GM19099 (cell line): ENCODE results near the gene AGER.

Experiments
- POLR2A ChIP-seq: IDR thresholded peaks from 3 replicates; pipeline ENCODE4 v1.6.1; 2011; ENCODE audit warnings: low read depth; ENCODE audit not compliant: insufficient read length; ENCODE audit errors: extremely low read depth

AGER gene

DNA sequence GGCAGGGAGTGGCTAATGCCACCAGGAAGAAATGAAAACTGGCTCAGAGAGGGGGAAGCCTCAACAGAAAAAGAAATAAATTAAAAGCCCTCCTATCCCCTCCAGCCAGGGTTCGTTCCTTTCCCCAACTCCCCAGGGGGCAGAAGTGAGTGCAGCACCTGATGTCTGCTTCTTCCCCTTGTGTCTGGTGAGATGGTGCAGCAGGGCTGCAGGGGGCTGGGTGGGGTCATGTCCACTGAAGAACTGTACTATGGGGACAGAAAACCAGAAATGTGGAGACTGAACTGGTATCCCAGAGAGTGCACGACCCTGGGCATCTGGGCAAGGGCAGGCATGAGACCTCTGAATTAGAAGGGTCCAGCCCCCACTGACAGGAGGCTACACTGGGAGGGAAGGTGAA is 15.7 kb downstream of the AGER start:
- TF ChIP-seq POLR2A, result no peak

DNA sequence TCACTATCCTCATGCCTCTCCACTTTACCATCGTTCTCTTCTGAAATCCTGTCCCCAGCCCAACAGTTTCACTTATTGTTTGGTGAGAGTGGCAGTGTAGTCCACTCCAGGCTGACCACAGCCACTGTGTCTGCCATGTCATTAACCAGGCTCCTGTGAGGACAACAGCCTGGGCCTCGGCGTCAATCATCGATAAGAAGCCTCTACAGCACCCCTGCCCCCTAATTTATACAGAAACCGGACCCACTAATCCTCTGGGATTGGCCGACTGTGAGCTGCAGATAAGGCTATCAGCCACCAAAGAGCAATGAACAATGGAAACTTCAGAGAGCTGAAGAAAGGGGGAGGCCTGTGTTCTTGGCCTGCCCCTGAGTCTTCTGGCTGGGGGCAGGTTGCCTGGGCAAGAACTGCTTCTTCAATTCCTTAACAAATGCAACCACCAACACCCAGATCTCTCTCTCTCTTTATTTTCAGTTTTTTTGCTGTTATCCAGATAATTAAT is 16.2 kb downstream of the AGER start:
- TF ChIP-seq POLR2A, result no peak

DNA sequence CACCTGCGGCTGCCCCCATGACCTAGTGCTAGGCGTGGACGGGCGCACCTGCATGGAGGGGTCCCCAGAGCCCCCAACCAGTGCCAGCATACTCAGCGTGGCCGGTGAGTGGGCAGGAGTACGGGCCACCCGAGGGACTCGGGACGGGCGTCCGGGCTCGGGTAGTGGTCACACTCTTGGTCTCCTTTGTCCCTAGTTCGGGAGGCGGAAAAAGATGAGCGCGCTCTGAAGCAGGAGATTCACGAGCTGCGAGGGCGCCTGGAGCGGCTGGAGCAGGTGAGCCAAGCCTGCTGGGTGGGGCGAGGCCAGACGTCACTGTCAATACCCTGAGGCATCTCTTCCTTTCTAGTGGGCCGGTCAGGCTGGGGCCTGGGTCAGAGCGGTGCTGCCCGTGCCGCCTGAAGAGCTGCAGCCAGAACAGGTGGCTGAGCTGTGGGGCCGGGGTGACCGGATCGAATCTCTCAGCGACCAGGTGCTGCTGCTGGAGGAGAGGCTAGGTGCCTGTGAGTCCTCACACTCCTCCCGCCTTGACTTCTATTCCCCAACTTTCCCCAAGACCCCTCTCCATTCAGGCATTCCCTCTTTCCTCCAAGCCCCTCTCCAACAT is 16.8 kb downstream of the AGER start:
- no peak for TF ChIP-seq POLR2A

DNA sequence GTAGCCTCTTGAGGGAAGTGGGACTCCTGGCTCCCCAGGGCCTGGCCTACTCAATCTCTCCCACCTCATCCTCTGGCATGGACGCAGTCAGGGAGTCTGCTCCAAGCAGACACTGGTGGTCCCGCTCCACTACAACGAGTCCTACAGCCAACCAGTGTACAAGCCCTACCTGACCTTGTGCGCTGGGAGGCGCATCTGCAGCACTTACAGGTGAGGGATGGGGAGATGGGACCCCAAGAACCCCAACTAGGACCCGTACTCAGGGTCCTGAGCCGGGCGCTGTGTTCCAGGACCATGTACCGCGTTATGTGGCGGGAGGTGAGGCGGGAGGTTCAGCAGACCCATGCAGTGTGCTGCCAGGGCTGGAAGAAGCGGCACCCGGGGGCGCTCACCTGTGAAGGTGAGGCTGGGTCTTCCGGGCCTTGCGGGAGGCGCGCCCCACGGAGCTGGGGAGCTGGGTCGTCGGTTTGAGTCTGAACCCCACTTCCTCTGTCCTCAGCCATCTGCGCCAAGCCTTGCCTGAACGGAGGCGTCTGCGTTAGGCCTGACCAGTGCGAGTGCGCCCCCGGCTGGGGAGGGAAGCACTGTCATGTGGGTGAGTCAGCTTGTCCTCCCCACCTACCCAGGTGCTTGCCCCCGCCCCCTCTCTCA is 17.5 kb downstream of the AGER start:
- no peak for TF ChIP-seq POLR2A

DNA sequence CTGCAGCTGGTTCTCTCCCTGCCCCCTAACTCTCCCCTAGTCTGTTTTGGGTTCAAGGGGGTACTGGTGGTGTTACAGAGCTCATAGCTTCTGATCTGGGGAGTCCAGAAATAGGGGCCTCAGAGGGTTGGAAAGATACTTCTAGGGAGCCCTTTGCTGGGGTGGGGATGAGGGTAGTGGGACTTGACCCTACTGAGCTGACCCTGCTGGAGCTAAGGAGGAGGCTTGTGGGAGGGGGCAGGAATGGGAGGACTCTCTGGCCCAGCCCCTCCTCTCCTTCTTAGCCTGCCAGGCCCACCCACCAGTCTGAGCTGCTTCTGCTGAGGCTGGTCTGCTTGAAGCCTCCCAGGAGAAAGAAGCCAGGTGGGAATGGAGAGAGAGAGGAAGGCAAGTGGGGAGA is 19.8 kb downstream of the AGER start, which contains the start of gene EGFL8:
TSS of gene EGFL8 (plus strand) at position 301 of the 400 bp plus-strand sequence. CDS start 1,571 bp downstream, outside the sequence.
- TF ChIP-seq POLR2A, result no peak

DNA sequence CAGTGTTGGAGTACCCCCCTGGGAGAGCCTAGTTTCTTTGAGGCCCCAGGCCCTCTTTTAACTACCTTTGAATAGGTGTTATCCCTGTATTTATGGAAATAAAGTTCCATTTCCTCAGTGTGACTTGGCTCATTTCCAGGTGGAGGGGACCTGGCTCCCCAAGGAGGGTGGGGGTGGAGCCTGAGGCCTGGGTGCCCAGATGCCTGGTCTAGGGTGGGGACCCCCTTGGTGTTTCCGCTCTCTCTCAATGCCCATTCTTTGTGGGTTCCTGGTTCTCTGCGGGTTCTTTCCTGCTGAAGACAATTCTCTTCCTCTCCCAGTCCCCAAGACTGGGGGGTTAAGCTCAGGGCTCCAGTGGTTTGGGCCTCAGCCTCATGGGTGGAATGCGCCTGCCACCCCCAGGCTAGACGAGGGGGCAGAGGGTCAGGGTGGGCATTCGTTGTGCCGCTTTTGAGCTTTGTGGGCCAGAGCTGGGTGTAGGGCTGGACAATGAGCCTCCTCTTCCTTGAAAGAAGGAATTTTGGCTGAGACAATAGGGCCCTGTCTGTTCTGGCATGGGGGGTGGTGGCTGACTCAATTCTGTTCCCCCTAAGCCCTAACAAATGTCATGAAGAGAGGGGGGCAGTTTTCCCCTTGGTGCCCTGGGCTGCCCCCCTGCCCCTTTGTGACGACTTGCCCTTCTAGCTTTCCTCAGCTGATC is 20.3 kb downstream of the AGER start:
- TF ChIP-seq POLR2A, result no peak

DNA sequence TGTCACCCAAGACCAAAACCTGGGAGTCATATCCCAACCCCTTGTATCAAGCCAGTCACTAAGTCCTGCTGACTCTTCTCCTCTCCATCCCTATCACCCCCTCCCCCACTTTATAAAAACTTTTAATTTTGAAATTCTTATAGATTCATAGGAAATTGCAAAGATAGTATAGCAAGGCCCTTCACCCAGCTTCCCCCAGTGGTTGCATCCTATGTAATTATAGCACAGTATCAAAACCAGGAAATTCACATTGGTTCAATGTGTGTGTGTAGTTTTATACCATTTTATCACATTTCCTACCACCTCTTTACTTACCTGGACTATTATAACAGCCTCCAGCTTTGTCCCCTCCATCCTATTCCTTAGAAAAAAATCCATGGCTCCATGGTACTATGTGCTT is 26.0 kb downstream of the AGER start:
- TF ChIP-seq POLR2A, result no peak

DNA sequence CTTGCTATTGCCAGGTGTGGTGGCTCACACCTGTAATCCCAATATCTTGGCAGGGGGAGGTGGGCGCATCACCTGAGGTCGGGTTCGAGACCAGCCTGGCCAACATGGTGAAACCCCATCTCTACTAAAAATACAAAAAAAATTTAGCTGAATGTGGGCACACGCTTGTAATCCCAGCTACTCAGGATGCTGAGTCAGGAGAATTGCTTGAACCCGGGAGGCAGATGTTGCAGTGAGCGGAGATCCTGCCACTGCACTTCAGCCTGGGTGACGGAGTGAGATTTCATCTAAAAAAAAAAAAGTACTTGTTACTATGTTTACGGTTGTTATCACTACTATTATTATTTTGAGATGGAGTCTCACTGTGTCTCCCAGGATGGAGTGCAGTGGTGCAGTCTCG is 27.2 kb downstream of the AGER start:
- TF ChIP-seq POLR2A, result no peak

DNA sequence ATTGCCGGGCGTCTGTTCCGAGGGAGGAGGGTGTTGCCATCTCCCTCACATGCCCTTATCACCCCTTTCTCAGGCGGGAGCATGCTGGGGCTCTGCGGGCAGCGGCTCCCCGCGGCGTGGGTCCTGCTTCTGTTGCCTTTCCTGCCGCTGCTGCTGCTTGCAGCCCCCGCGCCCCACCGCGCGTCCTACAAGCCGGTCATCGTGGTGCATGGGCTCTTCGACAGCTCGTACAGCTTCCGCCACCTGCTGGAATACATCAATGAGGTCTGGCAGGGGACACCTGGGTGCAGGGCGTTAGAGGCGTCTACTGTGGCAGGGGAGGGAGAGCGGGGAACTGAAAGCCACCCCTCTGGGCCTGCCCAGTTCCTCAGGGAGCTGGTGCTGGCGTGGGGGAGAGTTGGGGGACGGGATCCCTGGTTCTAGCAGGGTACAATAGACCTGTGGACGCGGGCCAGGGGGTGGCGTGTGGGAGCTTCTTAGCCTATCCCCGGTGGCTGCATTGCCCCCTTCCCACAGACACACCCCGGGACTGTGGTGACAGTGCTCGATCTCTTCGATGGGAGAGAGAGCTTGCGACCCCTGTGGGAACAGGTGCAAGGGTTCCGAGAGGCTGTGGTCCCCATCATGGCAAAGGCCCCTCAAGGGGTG is 29.4 kb downstream of the AGER start:
- TF ChIP-seq POLR2A, result no peak

DNA sequence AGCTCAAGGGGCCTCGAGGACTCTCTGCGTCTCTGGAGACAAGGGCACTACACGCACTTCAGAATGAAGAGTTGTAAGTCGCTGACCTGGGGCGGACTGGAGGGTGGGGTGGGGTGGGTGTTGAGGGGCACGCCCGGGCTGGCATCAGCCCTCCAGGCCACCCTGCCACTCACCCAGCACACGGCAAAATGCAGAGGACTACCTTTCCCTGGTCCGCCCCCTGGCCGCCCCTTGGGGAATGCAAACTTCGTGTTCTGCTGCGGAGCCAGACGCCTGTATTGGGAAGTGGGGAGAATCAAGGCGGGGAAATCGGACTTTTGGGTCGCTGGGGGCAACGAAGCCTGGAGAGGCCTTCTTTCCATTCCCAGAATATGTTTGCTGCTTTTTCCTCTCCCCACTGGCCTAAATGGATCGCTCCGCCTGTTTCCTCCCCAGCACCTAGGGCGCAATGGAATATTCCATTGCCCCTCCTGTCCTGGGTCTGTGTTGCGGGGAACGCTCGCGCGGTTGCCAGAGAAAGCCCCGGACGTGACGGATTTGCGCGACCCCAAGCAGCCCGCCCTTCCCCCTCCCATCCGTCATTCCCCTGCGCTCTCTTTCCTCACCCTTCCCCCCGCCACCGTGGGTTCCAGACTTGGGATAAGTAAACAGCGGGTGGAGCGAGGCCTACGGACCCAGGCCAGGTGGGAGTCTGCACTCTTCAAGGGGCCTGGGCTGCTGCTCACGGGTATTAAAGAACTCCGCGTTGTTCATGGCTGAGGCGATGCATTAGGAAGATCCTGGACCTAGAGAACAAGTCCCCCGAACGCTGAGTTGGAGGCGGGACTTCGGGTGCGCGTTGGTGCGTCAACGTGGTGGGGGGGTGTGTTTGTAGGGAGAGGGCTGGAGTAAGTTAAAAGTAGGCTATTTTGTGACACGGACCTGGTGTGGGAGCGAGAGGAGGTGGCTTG is 30.2 kb downstream of the AGER start, which contains the start of gene PPT2:
TSS of gene PPT2 (plus strand) at position 578 of the 950 bp plus-strand sequence. CDS start 454 bp downstream, outside the sequence.
- no peak for TF ChIP-seq POLR2A

DNA sequence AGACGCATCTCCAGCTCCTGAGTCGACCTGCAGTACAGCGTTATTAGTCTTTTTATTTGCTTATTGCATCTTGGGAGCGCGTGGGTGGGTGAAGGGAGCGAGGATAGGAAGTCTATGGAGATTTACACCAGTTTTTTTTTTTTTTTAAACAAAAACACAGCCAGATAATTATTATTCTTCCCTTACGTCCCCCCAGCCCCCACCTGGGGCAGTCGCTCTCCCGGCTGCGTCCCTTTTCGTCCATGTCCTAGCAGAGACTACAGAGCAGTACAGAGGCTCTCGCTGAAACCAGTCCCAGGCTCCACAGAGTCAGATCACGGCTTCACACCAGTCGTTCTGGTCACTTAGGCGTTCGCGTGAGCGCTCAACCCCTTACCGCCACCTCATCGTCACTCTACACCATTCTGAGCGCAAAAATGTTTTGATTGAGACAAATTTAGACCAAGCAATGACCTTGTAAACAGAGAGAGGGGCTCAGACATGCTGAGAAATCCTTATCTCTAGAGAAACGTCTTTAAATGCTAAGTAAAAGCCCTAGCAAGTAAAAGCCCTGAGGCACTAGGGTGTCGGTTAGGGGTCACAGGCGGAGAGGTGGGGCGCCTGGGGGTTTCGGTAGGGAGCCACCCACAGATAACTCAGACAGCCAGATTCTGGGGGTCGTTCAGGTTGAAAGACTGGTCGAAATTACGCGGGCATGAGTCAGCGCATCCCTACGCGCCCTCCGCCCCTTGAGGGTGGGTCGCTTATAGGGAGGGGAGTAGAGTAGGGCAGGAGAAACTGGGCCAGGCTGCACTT is 31.1 kb downstream of the AGER start:
- TF ChIP-seq POLR2A, result no peak

DNA sequence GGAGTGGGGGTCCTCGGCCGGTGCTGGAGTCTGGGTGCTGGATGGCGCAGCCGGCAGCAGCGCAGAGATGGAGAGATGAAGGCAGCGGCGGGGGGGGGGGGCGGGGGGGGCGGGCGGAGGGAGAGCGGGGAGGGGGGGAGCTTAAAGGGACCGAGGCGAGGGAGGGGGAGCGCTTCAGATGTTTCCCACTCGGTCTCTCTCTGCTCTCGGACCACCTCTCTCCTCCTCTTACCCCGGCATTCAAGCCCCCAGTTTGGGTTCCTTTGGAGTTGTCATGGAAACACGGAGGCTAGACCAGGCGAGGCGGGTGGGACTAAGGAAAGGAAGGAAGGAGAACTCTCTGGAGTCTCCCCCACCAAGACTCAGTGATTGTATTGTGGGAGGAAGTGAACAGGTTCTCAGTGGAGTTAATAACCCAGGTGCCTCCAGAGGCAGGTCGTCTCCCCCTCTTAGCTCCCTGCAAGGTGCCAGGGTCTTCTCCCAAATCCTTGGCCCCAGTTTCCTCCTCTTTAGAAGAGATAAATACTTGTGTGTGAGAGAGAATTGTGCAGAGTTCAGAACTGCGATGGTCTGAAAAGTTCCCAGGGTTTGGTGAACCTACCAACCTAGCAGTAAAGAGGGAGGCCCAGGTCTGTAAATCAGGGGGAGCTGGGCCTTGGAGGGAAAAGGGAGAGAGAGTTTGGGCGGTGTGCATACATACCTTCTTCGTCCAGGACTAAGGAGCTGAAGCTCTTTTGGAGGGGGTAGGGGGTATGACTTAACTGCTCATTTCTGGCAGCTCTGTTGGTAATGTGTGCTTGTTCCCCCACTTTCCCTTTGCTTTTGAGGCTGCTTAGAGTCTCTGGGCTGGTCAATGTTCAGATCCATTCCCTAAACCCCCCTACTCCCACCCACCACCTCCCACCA is 31.9 kb downstream of the AGER start, which contains the start of gene PRRT1:
TSS of gene PRRT1 (minus strand) at position 77 of the 906 bp plus-strand sequence. CDS start 112 bp downstream, outside the sequence.
- no peak for TF ChIP-seq POLR2A

DNA sequence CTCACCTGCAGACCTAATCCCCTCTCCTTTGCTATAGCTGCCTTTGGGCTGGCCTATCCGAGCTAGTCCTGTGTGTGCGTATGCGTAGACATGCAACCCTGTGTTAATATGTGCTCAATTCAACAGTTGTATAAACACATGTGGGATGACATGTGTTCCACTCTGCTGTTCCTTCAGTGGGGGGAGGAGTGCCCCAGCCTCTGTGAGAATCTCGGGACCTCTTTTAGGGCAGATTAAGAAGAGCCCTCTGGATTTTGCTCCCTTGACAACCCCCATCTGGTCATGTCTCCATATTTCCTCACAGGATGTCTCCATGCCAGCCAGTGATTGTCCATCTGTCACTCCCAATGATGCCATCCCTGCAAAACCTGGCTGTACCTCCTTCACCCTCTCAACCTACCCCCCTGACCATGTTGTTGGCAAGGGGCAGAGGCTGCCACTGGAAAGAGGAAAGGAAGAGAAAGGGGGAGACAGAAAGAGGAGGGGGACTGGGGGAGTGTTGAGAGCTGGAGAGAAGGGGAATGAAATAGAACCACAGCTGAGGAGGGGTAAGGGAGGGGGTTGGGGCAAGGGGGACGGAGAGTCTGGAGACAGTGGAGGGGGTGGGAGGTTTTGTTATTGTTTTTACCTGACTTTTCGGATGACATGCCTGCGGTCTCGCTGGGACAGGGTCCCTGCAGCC is 32.7 kb downstream of the AGER start:
- TF ChIP-seq POLR2A, result no peak
